Omental fat pad (tissue), 4 donors: ENCODE results near the gene HIVEP2. TPM values are rescaled to one million over a fixed set of nuclear protein-coding genes. Genes with fewer than 3 reads are reported as not detected.

Experiments used
- ATAC-seq: fragments of 150-250 bp; one replicate; pipeline ENCODE4 v1.9.1; 2016; ENCODE audit warnings: mild to moderate bottlenecking, moderate library complexity; ENCODE audit not compliant: low FRiP score
- DNase-seq: peaks from one replicate; pipeline ENCODE4 v3.0.0-alpha.2; 2019; ENCODE audit warnings: low spot score
- CTCF ChIP-seq, 3 donors: fragments of 450-650 bp; IDR thresholded peaks; one replicate each; pipeline ENCODE4 v1.5.1; 2016 to 2017; ENCODE audit warnings: antibody characterized with exemption in 3 of 3, mild to moderate bottlenecking in 3 of 3, moderate library complexity in 2 of 3
- total RNA-seq, 4 donors: library from RNA; depleted of rRNA; stranded (reverse); fragments of >200 nt; gene quantifications; one replicate each; pipeline ENCODE4 v1.1.0, GENCODE V29; 2016

The HIVEP2 gene
- total RNA-seq, 4 donors from 2014 or later = 14.9 to 47.3 (median 26.9) TPM

- no peak for TF ChIP-seq CTCF (IDR thresholded peaks at IDR 0.05)
- DNase-seq = no peak
- no peak for ATAC-seq
Observed at GRCh38 chr6:142879527-142879926, 65.4 kb downstream of the HIVEP2 start.

GRCh38 chr6:142879076-142879475 lies 65.9 kb downstream of the HIVEP2 start:
- no peak for DNase-seq
- TF ChIP-seq CTCF (IDR thresholded peaks at IDR 0.05) = no peak
- no peak for ATAC-seq

- no peak for ATAC-seq
- TF ChIP-seq CTCF (IDR thresholded peaks at IDR 0.05) = no peak
Observed at GRCh38 chr6:142878407-142878806, 66.6 kb downstream of the HIVEP2 start.

GRCh38 chr6:142874676-142875075 lies 70.3 kb downstream of the HIVEP2 start:
- no peak for DNase-seq
- no peak for TF ChIP-seq CTCF (IDR thresholded peaks at IDR 0.05)
- ATAC-seq = no peak

More at GRCh38 chr6:142878407-142878806, 66.6 kb downstream of the HIVEP2 start:
- no peak for DNase-seq

DNA sequence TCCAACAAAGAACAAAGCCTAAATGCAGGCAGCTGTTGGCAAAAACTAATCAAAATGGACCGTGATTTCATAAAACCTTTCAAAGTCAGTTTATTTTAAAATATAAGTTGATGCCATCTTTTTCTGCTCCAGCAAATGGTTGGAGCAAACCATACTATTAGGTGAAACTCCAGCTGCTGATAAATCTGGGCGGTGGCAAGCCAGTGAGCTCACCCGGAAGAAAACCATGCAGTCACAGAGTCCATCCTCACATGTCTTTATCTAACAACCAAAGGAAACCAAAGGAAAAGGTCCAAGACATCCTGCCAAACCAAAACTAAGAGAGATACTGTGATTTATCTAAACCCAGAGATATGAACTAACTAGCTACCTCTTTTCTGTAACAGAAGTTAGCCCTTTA lies 72.6 kb downstream of the HIVEP2 start:
- DNase-seq = no peak
- no peak for TF ChIP-seq CTCF (IDR thresholded peaks at IDR 0.05)
- ATAC-seq = no peak

GRCh38 chr6:142871910-142872331 lies 73.1 kb downstream of the HIVEP2 start:
- ATAC-seq (peak; percentile 69), DNase-seq (no peak)
- no peak for TF ChIP-seq CTCF (IDR thresholded peaks at IDR 0.05)

- ATAC-seq (no peak), DNase-seq (no peak)
- TF ChIP-seq CTCF (IDR thresholded peaks at IDR 0.05) = no peak
Observed at GRCh38 chr6:142870787-142871415, 74.1 kb downstream of the HIVEP2 start.
